ENCODE results near the gene RNF133.

- TF ChIP-seq EZH2 (IDR thresholded peaks at IDR 0.05; ENCODE audit: low read length) (no peak), CTCF (optimal IDR thresholded peaks at IDR 0.05 in 1 of 3, IDR thresholded peaks at IDR 0.05 in 1 of 3, conservative IDR thresholded peaks at IDR 0.05 in 1 of 3; ENCODE audit: extremely low read depth in 1 of 3, insufficient read depth in 2 of 3, low read length in 3 of 3) (no peak)
Measured at GRCh38 chr7:122695816-122696215, 3.1 kb downstream of the RNF133 start.

All from keratinocyte (primary cell).